HG02642 (cell line): ENCODE data around the gene ELL2.

Experiments
- ATAC-seq: cut with Tn5 transposase; IDR thresholded peaks from one replicate; pipeline ENCODE4 v1.9.1; 2021; ENCODE audit warnings: mild to moderate bottlenecking; ENCODE audit not compliant: unreplicated experiment, poor library complexity

Gene ELL2

DNA sequence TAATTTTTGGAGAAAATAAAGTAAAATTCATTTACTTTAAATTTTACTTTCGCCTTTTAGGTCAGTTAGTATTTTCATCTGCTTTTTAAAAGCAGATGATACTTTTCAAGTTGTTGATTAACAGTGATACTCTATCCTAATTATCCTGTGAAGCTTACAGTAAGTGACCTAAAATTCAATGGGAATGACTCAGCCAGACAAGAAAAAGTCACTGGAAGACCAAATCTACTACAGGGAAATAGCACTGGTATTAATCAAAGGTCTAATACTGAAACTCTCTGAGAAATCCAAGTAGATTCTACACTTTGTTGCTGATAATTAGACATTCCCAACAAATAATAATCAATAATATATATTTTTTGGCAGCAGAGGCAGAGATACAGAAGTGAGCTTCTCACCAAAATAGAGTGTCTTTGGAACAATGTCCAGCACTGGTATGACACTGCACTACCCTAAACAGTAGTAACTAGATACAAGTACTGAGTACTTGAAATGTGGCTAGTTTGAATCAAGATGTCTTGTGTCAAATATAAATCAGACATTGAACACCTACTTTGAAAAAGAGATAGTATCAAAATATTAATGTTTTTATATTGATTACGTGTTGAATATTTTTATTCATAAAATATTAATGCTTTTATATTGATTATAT lies 22.8 kb upstream of the ELL2 start:
- ATAC-seq: no peak

- ATAC-seq: no peak
Measured at GRCh38 chr5:95983509-95983908, 21.9 kb upstream of the ELL2 start.

DNA sequence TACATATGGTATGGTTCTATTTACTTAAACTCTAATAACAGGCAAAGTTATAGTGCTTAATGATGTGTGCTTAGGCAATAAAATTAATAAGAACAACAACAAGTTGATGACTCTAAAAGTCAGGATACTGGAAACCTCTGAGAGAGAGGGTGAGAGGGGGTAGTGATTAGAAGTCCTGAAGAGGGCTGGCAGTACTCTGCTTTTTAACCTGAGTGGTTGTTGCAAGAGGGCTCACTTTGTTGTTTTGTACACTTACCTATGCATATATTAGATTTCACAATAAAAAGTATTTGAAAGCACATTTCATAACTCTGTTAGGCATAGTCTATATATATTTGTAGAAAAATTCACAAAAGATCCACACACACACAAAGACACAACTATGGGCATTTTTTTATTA lies 21.4 kb upstream of the ELL2 start:
- ATAC-seq: no peak

DNA sequence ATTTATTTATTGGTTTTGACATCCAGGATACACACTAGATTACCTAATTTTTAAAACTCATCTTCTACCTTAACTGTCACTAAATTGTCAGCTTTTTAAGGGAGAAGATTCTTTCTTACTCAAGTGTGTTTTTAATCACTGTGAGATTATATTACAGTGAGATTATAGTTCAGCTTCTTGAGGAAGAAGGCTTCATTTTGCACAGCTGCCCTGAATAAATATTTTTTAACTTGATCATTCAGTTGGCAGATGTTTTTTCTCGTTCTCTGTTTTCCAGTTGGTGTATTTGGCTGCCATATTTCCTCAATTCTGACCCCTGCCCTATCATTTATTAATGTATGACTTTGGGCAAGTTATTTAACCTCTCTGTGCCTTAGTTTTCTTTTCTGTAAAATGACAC lies 15.0 kb upstream of the ELL2 start:
- no peak for ATAC-seq

DNA sequence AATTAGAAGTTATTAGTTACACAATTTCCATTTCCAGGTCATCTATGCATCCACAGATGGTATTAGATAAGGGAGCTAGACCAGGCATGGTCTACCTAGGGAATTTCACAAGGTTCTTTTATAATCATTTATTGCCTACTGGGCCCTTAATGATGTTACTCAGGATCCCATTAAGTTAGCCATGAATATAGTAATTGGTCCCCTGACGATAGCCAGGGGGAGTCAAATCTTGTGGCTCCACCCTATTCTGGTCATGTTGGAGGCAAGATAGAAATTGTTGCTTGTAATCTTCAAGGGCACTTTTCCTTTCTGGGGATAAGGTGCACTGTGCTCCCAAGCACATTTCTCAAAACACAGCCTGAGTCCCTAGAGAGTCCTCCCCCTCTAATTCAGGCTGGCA lies 14.1 kb upstream of the ELL2 start:
- ATAC-seq: no peak

GRCh38 chr5:95973793-95974325 lies 12.2 kb upstream of the ELL2 start:
- ATAC-seq: peak; percentile 90

DNA sequence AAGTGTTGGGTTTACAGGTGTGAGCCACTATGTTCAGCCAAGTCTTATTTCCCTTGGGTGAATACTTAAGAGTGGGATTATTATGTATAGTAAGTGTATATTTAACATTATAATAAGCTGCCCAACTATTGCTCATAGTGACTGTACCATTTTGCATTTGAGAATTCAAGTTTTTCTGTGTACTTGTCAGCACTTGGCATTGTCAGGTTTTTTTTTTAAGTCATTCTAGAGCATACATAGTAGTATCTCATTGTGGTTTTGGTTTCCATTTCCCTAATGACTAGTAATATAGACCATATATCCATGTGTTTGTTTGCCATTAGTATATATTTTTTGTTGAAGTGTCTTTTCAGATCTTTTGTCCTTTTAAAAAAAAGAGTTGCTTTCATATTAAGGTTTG lies 10.5 kb upstream of the ELL2 start:
- no peak for ATAC-seq

GRCh38 chr5:95970359-95970704 lies 8.7 kb upstream of the ELL2 start:
- no peak for ATAC-seq

DNA sequence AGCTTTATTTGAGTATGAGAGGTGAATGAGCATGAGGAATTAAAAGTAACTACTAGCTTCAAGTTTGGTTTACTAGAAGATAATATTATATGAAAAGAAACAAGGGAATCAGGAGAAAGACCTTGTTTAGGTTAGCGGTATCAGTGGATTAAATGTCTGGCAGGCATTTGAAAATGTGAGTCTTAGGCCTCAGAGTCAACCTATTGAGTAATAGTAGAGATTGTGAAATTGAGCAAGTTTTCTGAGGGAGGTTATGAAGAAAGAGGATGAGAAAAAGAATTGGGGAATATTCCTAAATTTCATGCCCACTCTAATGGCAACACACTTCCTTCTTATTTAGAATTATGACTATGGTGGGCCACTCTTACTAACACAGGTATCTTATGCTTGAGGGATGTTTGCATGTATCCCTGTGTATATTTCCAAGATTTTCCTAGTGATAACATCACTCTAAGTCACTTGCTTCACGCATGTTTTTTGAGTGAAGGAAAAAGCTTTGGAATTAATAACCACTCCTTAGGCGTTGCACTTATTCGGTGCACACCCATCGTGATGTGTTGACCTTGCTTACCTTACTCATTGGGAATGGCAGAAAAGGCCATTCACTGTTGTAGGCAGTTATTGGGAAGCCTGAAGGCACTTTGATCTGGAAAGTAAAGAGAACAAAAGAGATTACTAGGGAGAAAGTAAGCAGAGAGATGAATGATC lies 8.2 kb upstream of the ELL2 start:
- no peak for ATAC-seq

DNA sequence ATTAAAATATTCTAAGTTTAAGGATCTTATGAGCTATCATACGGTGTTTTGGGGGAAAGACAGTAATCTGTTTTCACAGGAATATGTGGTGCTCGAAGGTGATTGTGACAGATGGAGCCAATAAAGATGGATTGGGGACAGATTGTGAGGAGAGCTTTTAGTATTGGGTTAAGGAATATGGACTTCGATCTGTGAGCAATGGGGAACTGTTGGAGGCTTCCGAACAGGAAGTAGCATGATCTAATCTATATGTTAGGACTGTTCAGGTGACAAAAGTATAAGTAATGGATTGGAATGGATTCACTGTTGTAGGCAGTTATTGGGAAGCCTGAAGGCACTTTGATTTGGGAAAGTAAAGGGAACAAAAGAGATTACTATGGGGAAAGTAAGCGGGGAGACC lies 7.4 kb upstream of the ELL2 start:
- ATAC-seq: no peak

DNA sequence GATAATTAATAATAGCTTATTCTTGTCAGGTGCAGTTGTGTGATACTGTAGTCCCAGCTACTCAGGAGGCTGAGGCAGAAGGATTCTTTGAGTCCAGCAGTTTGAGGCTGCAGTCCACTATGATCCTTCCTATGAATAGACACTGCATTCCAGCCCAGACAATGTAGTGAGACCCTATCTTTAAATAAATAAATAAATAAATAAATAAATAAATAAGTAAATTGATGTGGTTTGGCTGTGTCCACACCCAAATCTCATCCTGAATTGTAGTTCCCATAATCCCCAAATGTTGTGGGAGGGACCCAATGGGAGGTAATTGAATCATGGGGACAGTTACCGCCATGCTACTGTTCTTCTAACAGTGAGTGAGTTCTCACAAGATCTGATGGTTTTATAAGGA lies 5.6 kb upstream of the ELL2 start:
- ATAC-seq: no peak

GRCh38 chr5:95966005-95966404 lies 4.4 kb upstream of the ELL2 start:
- ATAC-seq: no peak

DNA sequence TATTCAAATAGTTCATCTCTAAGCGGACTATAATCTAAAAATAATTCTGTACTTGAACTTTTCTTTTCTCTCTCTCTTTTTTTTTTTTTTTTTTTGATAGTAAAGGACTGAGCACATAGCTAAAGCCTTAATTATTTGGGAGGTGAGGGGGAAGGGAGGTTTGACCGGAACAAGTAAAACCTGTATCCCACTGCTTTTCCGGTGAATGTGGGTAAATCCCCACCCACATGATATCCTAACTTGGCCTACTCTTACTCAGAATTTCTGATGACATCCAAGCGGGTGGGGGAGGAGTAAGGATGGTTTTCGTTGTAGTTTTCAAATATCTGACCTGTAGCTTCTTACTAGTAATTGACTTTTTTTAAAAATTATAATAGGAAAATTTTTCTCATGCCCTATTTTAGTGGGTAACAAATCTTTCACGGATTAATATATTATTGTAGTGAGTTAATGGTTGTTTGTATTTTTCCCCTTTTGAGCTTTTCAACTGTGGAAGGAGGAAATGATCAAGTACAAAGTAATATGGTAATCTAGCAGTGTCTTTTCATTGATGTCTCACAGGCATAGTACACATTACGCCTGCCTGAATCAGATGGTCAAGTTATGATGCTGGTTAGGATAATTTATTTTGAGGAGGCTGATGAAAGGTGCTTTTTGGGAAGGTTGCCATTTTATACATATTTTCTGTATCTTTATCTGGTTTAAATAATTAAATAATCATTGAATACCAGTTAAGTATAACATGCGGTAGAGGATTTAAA lies 2.2 kb upstream of the ELL2 start:
- ATAC-seq: no peak

DNA sequence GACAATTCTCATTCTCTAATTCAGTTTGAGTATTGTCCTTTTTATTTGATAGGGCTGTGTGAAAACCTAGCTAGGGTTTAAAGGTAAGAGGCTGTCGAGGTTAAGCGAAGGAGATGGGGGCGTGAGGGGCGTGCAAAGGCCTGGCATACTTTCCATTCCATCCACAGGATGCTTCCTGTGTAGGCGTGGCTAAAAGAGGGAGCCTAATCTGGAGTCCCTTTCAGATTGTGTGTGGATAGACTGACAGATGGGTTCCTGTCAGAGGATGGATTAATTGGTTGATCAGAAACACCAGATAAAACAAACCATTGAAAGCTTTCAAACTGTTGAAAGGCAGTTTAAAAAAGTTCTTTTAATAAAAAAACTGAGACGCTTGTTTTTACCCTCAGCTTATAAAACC lies 1.1 kb upstream of the ELL2 start:
- no peak for ATAC-seq

DNA sequence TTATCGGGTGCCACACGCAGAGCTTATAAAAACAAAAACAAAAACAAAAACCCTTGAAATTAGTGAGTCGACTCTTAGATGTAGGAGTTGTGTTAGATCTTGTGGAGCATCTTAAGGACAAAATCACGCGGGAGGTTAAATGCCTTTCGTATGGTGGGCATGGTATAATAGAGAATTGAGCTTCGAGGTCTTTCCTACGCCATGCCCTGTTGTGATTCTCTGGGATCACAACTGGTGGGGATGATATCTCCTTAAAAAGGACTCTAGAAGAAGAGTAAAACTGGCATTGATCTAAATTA lies 773 bp upstream of the ELL2 start:
- ATAC-seq: no peak

GRCh38 chr5:95960667-95961616 lies 709 bp downstream of the ELL2 start:
- ATAC-seq: peak; percentile 69

DNA sequence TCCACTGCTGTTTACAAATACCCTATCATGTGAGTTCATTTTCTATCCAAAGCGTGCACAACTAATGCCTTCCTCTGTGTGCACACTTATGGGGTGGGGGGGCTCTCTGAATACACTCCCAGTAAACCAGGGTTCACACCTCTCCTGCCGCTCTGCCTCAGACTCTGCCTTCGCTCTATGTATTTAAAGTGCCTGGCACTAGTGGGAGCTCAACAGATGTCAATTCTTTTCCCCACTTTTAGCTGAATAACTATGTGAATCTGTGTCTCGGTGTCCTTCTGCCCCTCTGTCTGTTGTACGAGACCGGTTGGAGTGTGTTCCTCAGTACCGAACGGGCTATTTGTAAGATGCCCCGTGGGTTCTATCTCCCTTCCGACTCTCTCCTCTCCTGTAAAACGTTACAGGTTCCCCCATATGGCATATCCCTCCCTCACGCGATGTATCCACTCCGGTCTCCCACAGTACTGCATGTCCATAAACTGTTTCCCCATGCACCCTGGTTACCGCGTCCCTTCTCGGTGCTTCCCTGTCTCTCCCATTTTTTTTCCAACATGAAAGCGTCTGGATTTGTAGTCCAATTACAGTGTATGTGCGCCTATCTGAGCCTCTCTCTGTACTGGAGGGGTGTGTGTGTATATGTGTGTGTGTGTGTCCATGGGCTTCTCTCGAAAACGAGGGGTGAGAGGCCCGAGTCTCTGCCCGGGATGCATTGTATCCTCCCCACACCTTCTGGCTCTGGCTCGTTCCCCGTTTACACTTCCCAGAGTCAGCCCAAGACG lies 1.6 kb downstream of the ELL2 start:
- no peak for ATAC-seq

DNA sequence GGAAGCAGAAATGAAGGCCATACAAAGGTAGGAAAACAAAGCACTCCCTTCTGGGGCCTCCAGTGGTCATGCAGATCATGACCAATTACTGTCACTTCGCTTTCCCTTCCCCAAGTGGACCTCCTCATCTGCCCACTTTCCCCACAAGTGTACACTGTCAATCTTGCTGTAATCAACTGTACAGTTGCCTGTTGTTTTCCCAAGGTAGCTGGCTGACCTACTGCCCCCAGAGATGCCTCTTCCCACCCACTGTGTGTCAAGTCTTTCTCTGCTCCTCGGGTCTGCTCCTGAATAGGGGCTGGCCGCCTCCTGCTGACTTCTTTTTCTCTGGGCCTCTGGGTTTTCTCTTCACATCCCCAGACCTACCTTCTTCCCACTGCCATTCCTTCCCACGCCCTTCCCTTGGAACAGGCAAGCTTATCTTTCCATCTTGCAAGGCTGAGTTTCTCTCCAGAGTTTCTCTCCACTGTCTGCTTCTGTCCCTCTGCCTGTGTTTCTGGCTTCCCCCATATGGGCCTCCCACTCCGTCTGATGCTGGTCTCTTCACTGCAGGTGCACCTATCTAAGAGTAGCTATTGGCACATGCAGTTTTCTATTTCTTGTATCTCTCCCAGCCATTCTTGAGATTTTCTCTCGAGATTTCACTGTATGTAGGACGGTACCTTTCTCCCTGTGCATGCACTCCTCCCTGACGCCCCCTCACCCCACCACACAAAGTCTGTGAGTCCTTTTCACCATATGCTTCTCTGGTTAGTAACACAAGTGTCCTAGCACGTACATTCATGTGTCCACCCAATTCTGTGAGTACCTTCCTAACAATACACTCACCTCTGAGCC lies 2.4 kb downstream of the ELL2 start:
- no peak for ATAC-seq
